ENCODE results near the gene TBX1.

Gene TBX1

GRCh38 chr22:19745155-19746101 is 15.2 kb upstream of the TBX1 start:
- no peaks in the 10 kb centered on the region for H3K36me3 ChIP-seq (ENCODE audit: control insufficient read depth, insufficient read depth, low read length)
- no peak for DNase-seq (ENCODE audit: low read depth, low spot score)
- H3K4me3 ChIP-seq (ENCODE audit: low read length), result no peak overlapping the region
- peaks cover 1% of the 10 kb centered on the region; the same call in 1 of the 2 replicates for H3K4me1 ChIP-seq (ENCODE audit: control insufficient read depth, insufficient read depth, low read length)
- H3K27me3 ChIP-seq (ENCODE audit: control insufficient read depth, insufficient read depth, low read length), result no peaks in the 10 kb centered on the region
- WGBS (ENCODE audit: insufficient coverage, insufficient read length), result no CpG with 5 or more reads among the region's 24 CpGs
- H3K9me3 ChIP-seq (ENCODE audit: control insufficient read depth, insufficient read depth, low read length), result no peaks in the 10 kb centered on the region
- H3K27ac ChIP-seq (ENCODE audit: low read length), result no peak overlapping the region

DNA sequence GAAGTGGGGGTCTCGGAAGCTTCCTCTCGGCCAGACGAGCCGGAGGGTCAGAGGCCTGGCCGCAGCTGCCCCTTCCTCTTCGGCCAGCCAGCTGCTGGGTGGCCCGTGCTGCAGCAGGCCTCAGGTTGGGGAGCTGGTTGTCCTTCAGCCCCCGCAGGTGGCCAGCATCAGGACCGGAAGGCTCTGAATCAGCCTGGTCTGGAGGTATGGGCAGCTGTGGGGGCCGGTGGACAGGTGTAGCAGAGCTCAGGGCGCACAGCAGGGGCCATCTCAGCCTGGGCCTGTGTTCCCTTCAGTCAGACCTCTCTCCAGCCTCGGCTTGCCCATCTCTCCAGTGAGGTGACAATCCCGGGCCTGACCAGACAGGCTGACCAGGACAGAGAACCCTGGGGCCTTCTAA is 13.9 kb upstream of the TBX1 start:
- no CpG with 5 or more reads among the region's 13 CpGs for WGBS (ENCODE audit: insufficient coverage, insufficient read length)
- no peaks in the 10 kb centered on the region for H3K27me3 ChIP-seq (ENCODE audit: control insufficient read depth, insufficient read depth, low read length)
- no peak overlapping the region for H3K27ac ChIP-seq (ENCODE audit: low read length)
- H3K9me3 ChIP-seq (ENCODE audit: control insufficient read depth, insufficient read depth, low read length), result no peaks in the 10 kb centered on the region
- DNase-seq (ENCODE audit: low read depth, low spot score), result no peak
- peaks cover 3% of the 10 kb centered on the region; the same call in 1 of the 2 replicates for H3K4me1 ChIP-seq (ENCODE audit: control insufficient read depth, insufficient read depth, low read length)
- H3K4me3 ChIP-seq (ENCODE audit: low read length), result no peak overlapping the region
- no peaks in the 10 kb centered on the region for H3K36me3 ChIP-seq (ENCODE audit: control insufficient read depth, insufficient read depth, low read length)

GRCh38 chr22:19747551-19747950 is 13.0 kb upstream of the TBX1 start:
- Histone ChIP-seq H3K27ac (ENCODE audit: low read length) (no peak overlapping the region), H3K27me3 (ENCODE audit: control insufficient read depth, insufficient read depth, low read length) (no peaks in the 10 kb centered on the region; the same call in 1 of the 2 replicates), H3K4me3 (ENCODE audit: low read length) (no peak overlapping the region), H3K4me1 (ENCODE audit: control insufficient read depth, insufficient read depth, low read length) (peaks cover 3% of the 10 kb centered on the region; the same call in 1 of the 2 replicates), H3K9me3 (ENCODE audit: control insufficient read depth, insufficient read depth, low read length) (no peaks in the 10 kb centered on the region), H3K36me3 (ENCODE audit: control insufficient read depth, insufficient read depth, low read length) (no peaks in the 10 kb centered on the region)
- DNase-seq (ENCODE audit: low read depth, low spot score), result no peak
- no CpG with 5 or more reads among the region's 12 CpGs for WGBS (ENCODE audit: insufficient coverage, insufficient read length)

GRCh38 chr22:19748139-19748538 is 12.4 kb upstream of the TBX1 start:
- no peaks in the 10 kb centered on the region for H3K9me3 ChIP-seq (ENCODE audit: control insufficient read depth, insufficient read depth, low read length)
- no CpG with 5 or more reads among the region's 4 CpGs for WGBS (ENCODE audit: insufficient coverage, insufficient read length)
- no peak for DNase-seq (ENCODE audit: low read depth, low spot score)
- no peak overlapping the region for H3K27ac ChIP-seq (ENCODE audit: low read length)
- H3K36me3 ChIP-seq (ENCODE audit: control insufficient read depth, insufficient read depth, low read length), result no peaks in the 10 kb centered on the region
- peaks cover 3% of the 10 kb centered on the region; the same call in 1 of the 2 replicates for H3K4me1 ChIP-seq (ENCODE audit: control insufficient read depth, insufficient read depth, low read length)
- H3K4me3 ChIP-seq (ENCODE audit: low read length), result no peak overlapping the region
- H3K27me3 ChIP-seq (ENCODE audit: control insufficient read depth, insufficient read depth, low read length), result peaks cover 3% of the 10 kb centered on the region; the same call in 1 of the 2 replicates

DNA sequence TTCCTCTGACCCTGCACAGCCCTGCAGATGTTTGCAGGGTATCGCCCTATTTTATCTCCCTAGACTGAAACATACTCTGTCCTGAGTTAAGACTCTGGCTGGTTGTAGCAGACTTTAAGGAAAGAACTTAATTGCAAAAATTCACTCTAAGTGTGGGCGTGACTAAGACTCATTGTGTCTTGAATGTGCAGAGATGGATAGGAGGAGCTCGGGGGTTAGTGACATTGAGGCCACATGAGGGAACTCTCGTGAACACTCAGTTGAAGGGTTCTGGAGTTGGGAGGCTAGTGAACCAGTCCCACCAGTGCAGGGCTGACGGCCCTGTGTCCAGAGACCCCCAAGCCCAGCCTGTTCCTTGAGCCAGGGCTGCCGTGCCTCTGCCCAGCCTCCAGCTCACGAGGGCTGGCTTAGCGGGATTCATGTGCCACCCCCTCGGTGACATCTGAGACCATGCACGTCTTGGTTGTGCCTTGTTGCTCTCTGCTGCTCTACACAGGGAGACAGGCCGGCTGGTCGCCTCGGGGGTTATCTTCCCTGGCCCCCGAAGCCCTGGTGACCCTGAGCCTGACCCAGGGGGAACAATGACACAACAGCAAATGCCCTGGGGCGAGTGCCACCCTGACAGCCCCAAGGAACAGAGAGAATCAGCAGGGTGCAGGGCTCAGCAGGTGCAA is 11.4 kb upstream of the TBX1 start:
- no peak for DNase-seq (ENCODE audit: low read depth, low spot score)
- H3K27me3 ChIP-seq (ENCODE audit: control insufficient read depth, insufficient read depth, low read length), result peaks cover 12% of the 10 kb centered on the region
- H3K4me3 ChIP-seq (ENCODE audit: low read length), result no peak overlapping the region
- H3K9me3 ChIP-seq (ENCODE audit: control insufficient read depth, insufficient read depth, low read length), result no peaks in the 10 kb centered on the region
- WGBS (ENCODE audit: insufficient coverage, insufficient read length), result no CpG with 5 or more reads among the region's 15 CpGs
- peaks cover 3% of the 10 kb centered on the region; the same call in 1 of the 2 replicates for H3K4me1 ChIP-seq (ENCODE audit: control insufficient read depth, insufficient read depth, low read length)
- no peaks in the 10 kb centered on the region for H3K36me3 ChIP-seq (ENCODE audit: control insufficient read depth, insufficient read depth, low read length)
- H3K27ac ChIP-seq (ENCODE audit: low read length), result no peak overlapping the region

DNA sequence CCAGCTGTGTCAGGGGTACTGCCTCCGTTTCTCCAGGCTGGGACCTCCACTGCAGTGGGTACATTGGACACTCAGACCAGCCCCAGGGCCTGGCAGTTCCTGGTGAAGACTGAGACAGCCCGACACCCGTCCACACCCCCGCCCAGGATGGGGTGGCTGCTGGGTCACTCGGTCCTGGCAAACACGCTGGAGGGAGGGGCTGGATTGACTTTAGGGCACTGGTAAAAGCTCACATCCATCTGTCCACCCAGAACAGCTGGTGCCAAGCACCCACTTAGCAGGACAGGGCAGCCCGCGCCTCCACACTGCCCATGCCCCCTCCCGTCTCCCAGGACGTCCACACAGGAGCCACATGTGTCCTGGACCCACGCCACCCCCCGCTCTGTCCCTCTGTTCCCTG is 10.7 kb upstream of the TBX1 start:
- Histone ChIP-seq H3K4me3 (ENCODE audit: low read length) (no peak overlapping the region), H3K36me3 (ENCODE audit: control insufficient read depth, insufficient read depth, low read length) (no peaks in the 10 kb centered on the region), H3K27ac (ENCODE audit: low read length) (no peak overlapping the region), H3K9me3 (ENCODE audit: control insufficient read depth, insufficient read depth, low read length) (no peaks in the 10 kb centered on the region), H3K4me1 (ENCODE audit: control insufficient read depth, insufficient read depth, low read length) (peaks cover 3% of the 10 kb centered on the region; the same call in 1 of the 2 replicates), H3K27me3 (ENCODE audit: control insufficient read depth, insufficient read depth, low read length) (peaks cover 19% of the 10 kb centered on the region)
- WGBS (ENCODE audit: insufficient coverage, insufficient read length), result no CpG with 5 or more reads among the region's 12 CpGs
- DNase-seq (ENCODE audit: low read depth, low spot score), result no peak

DNA sequence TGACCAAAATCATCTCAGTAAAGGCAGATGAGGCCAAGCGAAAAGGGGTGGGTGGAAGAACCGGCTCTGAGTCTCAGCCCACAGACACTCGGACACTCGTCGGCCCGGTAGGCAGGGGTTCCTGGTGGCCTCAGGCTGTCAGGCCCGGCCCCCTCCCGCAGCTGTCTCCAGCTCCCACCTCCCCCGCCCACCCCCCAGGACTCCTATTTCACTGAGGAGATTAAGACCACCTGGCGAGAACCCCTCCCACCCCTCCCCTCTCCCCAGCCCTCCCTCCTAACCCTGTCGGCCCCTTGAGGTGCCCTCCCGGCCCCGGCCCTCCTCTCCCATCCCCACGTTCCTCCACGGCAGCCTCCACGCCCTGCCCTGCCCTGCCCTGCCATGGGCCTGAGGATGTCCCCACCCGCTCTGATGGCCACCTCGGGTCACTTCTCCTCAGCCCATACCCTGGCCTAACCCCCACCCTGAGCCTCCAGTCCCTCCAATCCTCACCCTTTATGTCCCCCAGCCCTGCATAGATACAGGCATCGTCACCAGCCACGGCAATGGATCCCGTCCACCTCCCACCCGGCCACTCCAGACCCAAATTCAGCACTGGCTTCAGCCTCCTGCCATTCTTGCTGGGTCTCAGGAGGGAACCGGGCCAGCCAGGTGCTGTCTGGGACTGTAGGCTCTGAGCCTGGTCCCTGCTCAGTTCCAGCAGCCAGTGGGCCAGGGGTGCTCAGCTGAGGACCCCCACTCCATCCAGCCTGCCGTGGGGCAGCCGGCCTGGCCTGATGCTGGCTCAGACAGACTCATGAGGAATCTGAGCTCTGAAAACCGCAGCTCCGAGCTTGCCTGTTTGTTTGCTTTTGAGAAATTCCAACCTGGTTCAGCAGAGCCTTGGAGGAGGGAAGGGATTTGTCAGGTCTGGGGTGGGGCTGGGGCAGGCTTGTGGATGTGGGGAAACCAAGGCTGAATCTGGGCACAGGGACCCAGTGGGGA is 9.8 kb upstream of the TBX1 start:
- Histone ChIP-seq H3K27me3 (ENCODE audit: control insufficient read depth, insufficient read depth, low read length) (peaks cover 27% of the 10 kb centered on the region), H3K27ac (ENCODE audit: low read length) (no peak overlapping the region), H3K4me3 (ENCODE audit: low read length) (no peak overlapping the region), H3K36me3 (ENCODE audit: control insufficient read depth, insufficient read depth, low read length) (no peaks in the 10 kb centered on the region), H3K4me1 (ENCODE audit: control insufficient read depth, insufficient read depth, low read length) (0 out of 2 replicates have a peak, but pooled peaks cover 3% of the 10 kb centered on the region), H3K9me3 (ENCODE audit: control insufficient read depth, insufficient read depth, low read length) (no peaks in the 10 kb centered on the region)
- WGBS (ENCODE audit: insufficient coverage, insufficient read length), result no CpG with 5 or more reads among the region's 27 CpGs
- DNase-seq (ENCODE audit: low read depth, low spot score), result no peak

- no CpG with 5 or more reads among the region's 14 CpGs for WGBS (ENCODE audit: insufficient coverage, insufficient read length)
- Histone ChIP-seq H3K4me1 (ENCODE audit: control insufficient read depth, insufficient read depth, low read length) (peaks cover 3% of the 10 kb centered on the region; the same call in 1 of the 2 replicates), H3K36me3 (ENCODE audit: control insufficient read depth, insufficient read depth, low read length) (no peaks in the 10 kb centered on the region), H3K4me3 (ENCODE audit: low read length) (no peak overlapping the region), H3K9me3 (ENCODE audit: control insufficient read depth, insufficient read depth, low read length) (no peaks in the 10 kb centered on the region), H3K27me3 (ENCODE audit: control insufficient read depth, insufficient read depth, low read length) (peaks cover 36% of the 10 kb centered on the region), H3K27ac (ENCODE audit: low read length) (no peak overlapping the region)
- DNase-seq (ENCODE audit: low read depth, low spot score), result no peak
These were observed 8.9 kb upstream of the TBX1 start for GRCh38 chr22:19751497-19752245.

DNA sequence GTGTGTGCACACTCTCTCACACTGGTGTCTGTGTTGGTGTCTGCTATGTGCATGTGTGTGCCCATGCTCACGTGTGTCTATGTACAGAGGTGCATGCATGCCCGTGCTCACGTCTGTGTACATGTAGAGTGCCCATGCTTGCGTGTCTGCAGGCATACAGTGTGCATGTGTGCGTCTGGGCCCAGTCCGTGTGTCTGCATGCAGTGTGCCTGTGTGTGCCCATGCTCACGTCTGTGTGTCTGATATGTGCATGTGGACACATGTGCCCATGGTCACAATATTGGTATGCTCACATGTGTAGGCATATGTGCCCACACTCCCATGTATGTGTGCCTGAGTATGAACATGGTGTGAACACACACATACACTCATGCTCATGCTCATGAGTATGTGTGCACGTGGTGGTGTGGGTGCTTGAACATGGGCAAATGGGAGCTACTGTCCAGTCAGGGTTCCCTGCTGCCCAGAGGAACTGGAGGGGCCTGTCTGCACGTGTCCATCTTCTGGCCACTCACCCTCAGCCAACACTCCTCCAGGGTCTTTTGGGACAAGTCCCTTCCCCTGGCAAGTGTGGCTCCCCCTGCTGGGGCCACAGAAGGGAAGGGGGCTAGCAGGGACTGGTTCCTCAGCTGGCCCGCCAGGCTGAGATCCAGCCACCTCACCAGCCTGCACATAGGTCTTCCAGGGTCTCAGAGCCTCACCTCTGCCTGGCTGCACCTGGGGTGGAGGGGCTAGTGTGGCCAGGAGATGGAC is 7.3 kb upstream of the TBX1 start:
- peaks cover 51% of the 10 kb centered on the region for H3K27me3 ChIP-seq (ENCODE audit: control insufficient read depth, insufficient read depth, low read length)
- WGBS (ENCODE audit: insufficient coverage, insufficient read length), result no CpG with 5 or more reads among the region's 10 CpGs
- no peaks in the 10 kb centered on the region for H3K36me3 ChIP-seq (ENCODE audit: control insufficient read depth, insufficient read depth, low read length)
- peaks cover 4% of the 10 kb centered on the region; the same call in 1 of the 2 replicates for H3K4me1 ChIP-seq (ENCODE audit: control insufficient read depth, insufficient read depth, low read length)
- no peak for DNase-seq (ENCODE audit: low read depth, low spot score)
- H3K4me3 ChIP-seq (ENCODE audit: low read length), result no peak overlapping the region
- no peaks in the 10 kb centered on the region for H3K9me3 ChIP-seq (ENCODE audit: control insufficient read depth, insufficient read depth, low read length)
- H3K27ac ChIP-seq (ENCODE audit: low read length), result no peak overlapping the region

Data from iPS DF 6.9 (cell line).